H1 (cell line): ENCODE measurements around the gene RAPH1. TPM values are rescaled to one million over a fixed set of nuclear protein-coding genes. Genes with fewer than 3 reads are reported as not detected.

Source experiments
- CTCF ChIA-PET: fragments of 300-600 bp; sonication (Branson Sonifier 250); formaldehyde crosslinking; loops from one replicate; lab custom pipeline; 2021; ENCODE audit not compliant: partially characterized antibody; lab: Charles Lee
- POLR2A ChIA-PET: fragments of 300-600 bp; sonication (Branson Sonifier 250); formaldehyde crosslinking; loops from one replicate; lab custom pipeline; 2021; ENCODE audit warnings: inconsistent platforms; ENCODE audit not compliant: partially characterized antibody; lab: Charles Lee
- DNase-seq, 2 experiments: peaks; one replicate each; pipeline versions ENCODE4 v3.0.0 to v3.0.0-alpha.2; 2010 to 2022; ENCODE audit warnings: low spot score in 2 of 2, low read depth in 1 of 2, mixed read lengths in 1 of 2
- FAIRE-seq: peaks from 2 replicates; lab custom pipeline; 2011; peaks lifted over from hg19 to GRCh38; lab: Jason Lieb, UNC
- H2AFZ ChIP-seq: 2 replicates; pipeline ENCODE4 v1.8.1; 2012; ENCODE audit warnings: low read length, inconsistent platforms
- H2AK5ac ChIP-seq: 2 replicates; pipeline ENCODE4 v1.6.1; 2013; ENCODE audit warnings: low read depth, low read length
- H2BK120ac ChIP-seq: replicated peaks from 2 replicates; pipeline ENCODE3; 2013; ENCODE audit warnings: low read depth, low read length, inconsistent platforms
- H2BK12ac ChIP-seq: 2 replicates; pipeline ENCODE4 v1.6.1; 2013; ENCODE audit warnings: low read depth, low read length
- H2BK15ac ChIP-seq: 2 replicates; pipeline ENCODE4 v1.6.1; 2013; ENCODE audit warnings: low read length
- H2BK20ac ChIP-seq: 2 replicates; pipeline ENCODE4 v1.6.1; 2013; ENCODE audit warnings: low read length
- H2BK5ac ChIP-seq: 2 replicates; pipeline ENCODE4 v1.6.1; 2013; ENCODE audit warnings: low read depth, low read length
- H3K14ac ChIP-seq: 2 replicates; pipeline ENCODE4 v1.6.1; 2013; ENCODE audit warnings: inconsistent platforms; ENCODE audit not compliant: insufficient read length
- H3K18ac ChIP-seq: 2 replicates; pipeline ENCODE4 v1.6.1; 2013; ENCODE audit warnings: low read length; ENCODE audit errors: extremely low read depth
- H3K23ac ChIP-seq: 2 replicates; pipeline ENCODE4 v1.6.1; 2013; ENCODE audit warnings: inconsistent platforms; ENCODE audit not compliant: insufficient read length
- H3K23me2 ChIP-seq: 2 replicates; pipeline ENCODE4 v1.6.1; 2013; ENCODE audit warnings: low read depth, low read length
- H3K27ac ChIP-seq: 2 replicates; pipeline ENCODE4 v1.6.1; 2011; ENCODE audit warnings: low read depth, low read length, inconsistent platforms
- H3K27me3 ChIP-seq, 4 experiments: replicated peaks in 1 of 4; 1 replicate in 1 of 4; 2 replicates in 3 of 4; pipeline versions ENCODE4 v1.6.1 to v1.8.1; 2011 to 2013; ENCODE audit warnings: low read length in 3 of 4, mild to moderate bottlenecking in 3 of 4, inconsistent platforms in 2 of 4, mixed read lengths in 2 of 4, moderate library complexity in 1 of 4; ENCODE audit not compliant: control insufficient read depth in 3 of 4, insufficient read depth in 3 of 4; ENCODE audit errors: extremely low read depth in 1 of 4
- H3K36me3 ChIP-seq, 4 experiments: 2 replicates each; pipeline versions ENCODE4 v1.6.1 to v1.8.1; 2011 to 2013; ENCODE audit warnings: mild to moderate bottlenecking in 4 of 4, low read length in 3 of 4, moderate library complexity in 2 of 4, control low read depth in 1 of 4, inconsistent platforms in 1 of 4; ENCODE audit not compliant: insufficient read depth in 4 of 4, control insufficient read depth in 2 of 4
- H3K4ac ChIP-seq: replicated peaks from 2 replicates; pipeline ENCODE3; 2013; ENCODE audit warnings: low read length, low read depth, mixed read lengths, inconsistent platforms; ENCODE audit not compliant: insufficient read length
- H3K4me1 ChIP-seq, 4 experiments: replicated peaks in 1 of 4; 1 replicate in 1 of 4; 2 replicates in 3 of 4; pipeline versions ENCODE4 v1.6.1 to v1.8.1; 2011 to 2013; ENCODE audit warnings: low read length in 3 of 4, inconsistent platforms in 2 of 4, mixed read lengths in 1 of 4; ENCODE audit not compliant: insufficient read depth in 4 of 4, control insufficient read depth in 3 of 4
- H3K4me2 ChIP-seq, 2 experiments: 2 replicates each; pipeline versions ENCODE4 v1.6.1 to v1.8.1; 2011 to 2013; ENCODE audit warnings: low read depth in 2 of 2, low read length in 2 of 2, control low read depth in 1 of 2, inconsistent platforms in 1 of 2, mild to moderate bottlenecking in 1 of 2; ENCODE audit not compliant: insufficient read depth in 1 of 2
- H3K4me3 ChIP-seq, 4 experiments: fragments of 200-600, 300-600 bp in 1 of 4; sonication (generic), shearing (Covaris generic), sonication (Bioruptor Twin) in 1 of 4; 2 replicates each; pipeline versions ENCODE4 v1.5.1 to v1.8.1; 2011 to 2016; ENCODE audit warnings: low read length in 4 of 4, low read depth in 3 of 4, control low read depth in 2 of 4, inconsistent platforms in 2 of 4, mild to moderate bottlenecking in 2 of 4, mixed read lengths in 1 of 4, moderate library complexity in 1 of 4; ENCODE audit not compliant: insufficient read depth in 2 of 4; ENCODE audit errors: extremely low read depth in 1 of 4
- H3K56ac ChIP-seq: replicated peaks from 2 replicates; pipeline ENCODE3; 2013; ENCODE audit warnings: low read depth, mild to moderate bottlenecking, mixed read lengths, low read length, inconsistent platforms; ENCODE audit not compliant: insufficient read length
- H3K79me1 ChIP-seq: 2 replicates; pipeline ENCODE4 v1.6.1; 2013; ENCODE audit warnings: low read depth, low read length, control low read depth
- H3K79me2 ChIP-seq, 2 experiments: 2 replicates each; pipeline versions ENCODE4 v1.6.1 to v1.8.1; 2012 to 2013; ENCODE audit warnings: low read length in 2 of 2, mild to moderate bottlenecking in 2 of 2, inconsistent platforms in 1 of 2; ENCODE audit not compliant: insufficient read depth in 2 of 2, control insufficient read depth in 1 of 2
- H3K9ac ChIP-seq, 4 experiments: replicated peaks in 1 of 4; 1 replicate in 1 of 4; 2 replicates in 3 of 4; pipeline versions ENCODE4 v1.6.1 to v1.8.1; 2011 to 2013; ENCODE audit warnings: low read depth in 3 of 4, low read length in 3 of 4, control low read depth in 2 of 4, mild to moderate bottlenecking in 2 of 4, moderate library complexity in 2 of 4, inconsistent platforms in 1 of 4; ENCODE audit errors: extremely low read depth in 1 of 4
- H3K9me3 ChIP-seq, 2 experiments: 2 replicates each; pipeline versions ENCODE4 v1.6.1 to v1.8.1; 2012 to 2013; ENCODE audit warnings: mild to moderate bottlenecking in 2 of 2, moderate library complexity in 2 of 2, control low read depth in 1 of 2, inconsistent platforms in 1 of 2, low read depth in 1 of 2, low read length in 1 of 2, mixed read lengths in 1 of 2; ENCODE audit not compliant: insufficient read depth in 2 of 2
- H4K20me1 ChIP-seq, 2 experiments: replicated peaks in 1 of 2; 2 replicates each; pipeline versions ENCODE3 to v1.8.1; 2011 to 2013; ENCODE audit warnings: inconsistent platforms in 2 of 2, low read length in 2 of 2, mild to moderate bottlenecking in 1 of 2; ENCODE audit not compliant: insufficient read depth in 2 of 2, control insufficient read depth in 1 of 2
- H4K5ac ChIP-seq: 2 replicates; pipeline ENCODE4 v1.6.1; 2013; ENCODE audit warnings: low read length, low read depth, mixed read lengths, inconsistent platforms; ENCODE audit not compliant: insufficient read length
- H4K8ac ChIP-seq: 2 replicates; pipeline ENCODE4 v1.8.0; 2013; ENCODE audit warnings: mild to moderate bottlenecking, moderate library complexity, low read length, inconsistent platforms; ENCODE audit not compliant: insufficient read depth; ENCODE audit errors: extremely low read depth
- H4K91ac ChIP-seq: replicated peaks from 2 replicates; pipeline ENCODE3; 2013; ENCODE audit warnings: low read length, mixed read lengths, inconsistent platforms; ENCODE audit not compliant: insufficient read length
- CEBPB ChIP-seq: IDR thresholded peaks from 2 replicates; pipeline ENCODE4 v1.6.1; 2012; ENCODE audit warnings: low read depth, low read length
- POLR2AphosphoS5 ChIP-seq: IDR thresholded peaks from 2 replicates; pipeline ENCODE4 v1.6.1; 2011; ENCODE audit warnings: low read depth, low read length
- RXRA ChIP-seq: IDR thresholded peaks from 2 replicates; pipeline ENCODE4 v1.6.1; 2011; ENCODE audit warnings: low read depth, mild to moderate bottlenecking, low read length, moderate library complexity; ENCODE audit not compliant: insufficient read depth
- SAP30 ChIP-seq: fragments of 300-600 bp; sonication (generic); IDR thresholded peaks from 2 replicates; pipeline ENCODE4 v1.7.1; 2012; ENCODE audit warnings: low read length, moderate library complexity, mild to moderate bottlenecking, inconsistent platforms; ENCODE audit not compliant: insufficient read depth, insufficient replicate concordance
- SRF ChIP-seq: IDR thresholded peaks from 2 replicates; pipeline ENCODE4 v1.6.1; 2011; ENCODE audit warnings: mild to moderate bottlenecking, low read depth, low read length, moderate library complexity
- TAF1 ChIP-seq: IDR thresholded peaks from 2 replicates; pipeline ENCODE4 v1.6.1; 2011; ENCODE audit warnings: mild to moderate bottlenecking, low read depth, low read length
- TCF12 ChIP-seq: IDR thresholded peaks from 2 replicates; pipeline ENCODE4 v1.6.1; 2011; ENCODE audit warnings: low read depth, mild to moderate bottlenecking, low read length
- YY1 ChIP-seq: IDR thresholded peaks from 2 replicates; pipeline ENCODE4 v1.6.1; 2011; ENCODE audit warnings: low read depth, mild to moderate bottlenecking, low read length
- WGBS, 2 experiments: shearing (Covaris generic) in 1 of 2; methylation state at CpG; one replicate each; pipeline versions ENCODE4 v1.1.6 to v1.1.7; 2013 to 2015; ENCODE audit warnings: low lambda C conversion rate in 2 of 2, mixed read lengths in 2 of 2, inconsistent platforms in 1 of 2, low coverage in 1 of 2, missing lambda C conversion rate in 1 of 2; ENCODE audit not compliant: insufficient replicate concordance in 2 of 2, insufficient coverage in 1 of 2, insufficient read length in 1 of 2; ENCODE audit errors: extremely low coverage in 1 of 2, missing lambda C conversion rate in 1 of 2; 5-methylcytosine and 5-hydroxymethylcytosine counted together
- polyA plus RNA-seq, 7 experiments: library from polyadenylated mRNA; depleted of rRNA in 3 of 7; stranded (reverse) in 5 of 7; unstranded in 2 of 7; fragments of >200 nt in 5 of 7; fragments of 200-250 nt in 2 of 7; gene quantifications; 1 replicate in 5 of 7; 2 replicates in 1 of 7; 4 replicates in 1 of 7; pipeline versions ENCODE4 v1.2.1 to v1.2.3, GENCODE V29; 2011 to 2013; ENCODE audit warnings: missing spikeins in 2 of 7, mixed read lengths in 2 of 7
- total RNA-seq: library from RNA; stranded (reverse); fragmentation: NEBNext Ultra II Directional; extraction: Animal tissue kit (Norgen Biotek cat#: 25700); gene quantifications from 2 replicates; pipeline ENCODE4 v1.2.1, GENCODE V29; 2021
- TF ChIP-seq, protein P1 (sequence below): IDR thresholded peaks from 2 replicates; pipeline ENCODE4 v1.6.1; 2012; ENCODE audit warnings: inconsistent platforms
- TF ChIP-seq, protein P2 (sequence below), 3 experiments: IDR thresholded peaks; 1 replicate in 2 of 3; 2 replicates in 1 of 3; pipeline versions ENCODE4 v1.5.1 to v1.6.1; 2011; ENCODE audit warnings: low read length in 3 of 3, mild to moderate bottlenecking in 3 of 3, inconsistent platforms in 2 of 3, low read depth in 1 of 3, moderate library complexity in 1 of 3; ENCODE audit not compliant: insufficient read depth in 1 of 3; ENCODE audit errors: control extremely low read depth in 1 of 3

The RAPH1 gene
- total and polyA plus RNA-seq, 2 of the 8 experiments (the other 6 are each of a cell fraction or from before 2014, with no cell fraction given): 3.8 to 27.4 TPM

DNA sequence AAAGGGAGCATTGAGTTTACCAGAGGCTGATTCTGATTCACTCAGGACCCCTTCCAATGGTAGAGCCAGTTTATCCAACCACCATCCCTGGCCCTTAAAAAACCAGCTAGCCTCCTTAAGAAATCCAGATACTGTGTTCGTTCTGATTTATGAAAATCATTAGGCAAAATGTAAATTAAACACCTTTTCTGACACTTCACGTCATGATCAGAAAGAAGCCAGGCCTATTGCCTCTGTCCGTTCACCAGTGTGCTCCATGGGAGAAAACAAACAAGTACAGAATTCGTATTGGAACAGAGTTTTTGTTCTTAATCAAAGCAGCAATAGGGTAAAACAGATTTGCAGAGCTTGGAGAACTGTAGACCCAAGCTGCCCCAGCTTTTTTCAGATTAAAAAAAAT lies 31.1 kb upstream of the RAPH1 start:
- Histone ChIP-seq H3K9ac (no peak overlapping the region), H2AK5ac (no peak overlapping the region), H3K79me2 (no peaks in the 10 kb centered on the region), H3K14ac (no peak overlapping the region), H3K23ac (no peak overlapping the region), H2BK20ac (no peak overlapping the region), H2BK15ac (no peak overlapping the region), H4K20me1 (no peaks in the 10 kb centered on the region), H3K56ac (no peak overlapping the region), H3K36me3 (no peaks in the 10 kb centered on the region), H4K5ac (no peak overlapping the region), H2BK120ac (no peak overlapping the region), H3K27ac (no peak overlapping the region), H4K91ac (no peak overlapping the region), H2AFZ (no peak overlapping the region), H3K4ac (no peak overlapping the region), H2BK5ac (no peak overlapping the region), H3K9me3 (no peaks in the 10 kb centered on the region), H3K4me3 (no peak overlapping the region), H3K18ac (no peak overlapping the region), H3K79me1 (no peaks in the 10 kb centered on the region), H3K4me2 (no peak overlapping the region), H3K4me1 (no peaks in the 10 kb centered on the region), H2BK12ac (no peak overlapping the region), H3K23me2 (no peaks in the 10 kb centered on the region), H4K8ac (no peak overlapping the region), H3K27me3 (no peaks in the 10 kb centered on the region)
- FAIRE-seq (no peak), DNase-seq (no peak)
- CTCF ChIA-PET: no interaction called here
- POLR2A ChIA-PET: no interaction called here
- 84% methylated on average over 4 of the region's 4 CpGs; no CpG with 5 or more reads in 1 of the 2 experiments for WGBS, 2 experiments
- TF ChIP-seq POLR2AphosphoS5 (no peak), SAP30 (no peak), CEBPB (no peak), TCF12 (no peak), TAF1 (no peak), YY1 (no peak), SRF (no peak), RXRA (no peak)
- TF ChIP-seq, protein P1, sequence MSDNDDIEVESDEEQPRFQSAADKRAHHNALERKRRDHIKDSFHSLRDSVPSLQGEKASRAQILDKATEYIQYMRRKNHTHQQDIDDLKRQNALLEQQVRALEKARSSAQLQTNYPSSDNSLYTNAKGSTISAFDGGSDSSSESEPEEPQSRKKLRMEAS: no peak
- TF ChIP-seq, protein P2, sequence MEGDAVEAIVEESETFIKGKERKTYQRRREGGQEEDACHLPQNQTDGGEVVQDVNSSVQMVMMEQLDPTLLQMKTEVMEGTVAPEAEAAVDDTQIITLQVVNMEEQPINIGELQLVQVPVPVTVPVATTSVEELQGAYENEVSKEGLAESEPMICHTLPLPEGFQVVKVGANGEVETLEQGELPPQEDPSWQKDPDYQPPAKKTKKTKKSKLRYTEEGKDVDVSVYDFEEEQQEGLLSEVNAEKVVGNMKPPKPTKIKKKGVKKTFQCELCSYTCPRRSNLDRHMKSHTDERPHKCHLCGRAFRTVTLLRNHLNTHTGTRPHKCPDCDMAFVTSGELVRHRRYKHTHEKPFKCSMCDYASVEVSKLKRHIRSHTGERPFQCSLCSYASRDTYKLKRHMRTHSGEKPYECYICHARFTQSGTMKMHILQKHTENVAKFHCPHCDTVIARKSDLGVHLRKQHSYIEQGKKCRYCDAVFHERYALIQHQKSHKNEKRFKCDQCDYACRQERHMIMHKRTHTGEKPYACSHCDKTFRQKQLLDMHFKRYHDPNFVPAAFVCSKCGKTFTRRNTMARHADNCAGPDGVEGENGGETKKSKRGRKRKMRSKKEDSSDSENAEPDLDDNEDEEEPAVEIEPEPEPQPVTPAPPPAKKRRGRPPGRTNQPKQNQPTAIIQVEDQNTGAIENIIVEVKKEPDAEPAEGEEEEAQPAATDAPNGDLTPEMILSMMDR (IDR thresholded peaks at IDR 0.05; ENCODE audit: control extremely low read depth in 1 of 3, insufficient read depth in 1 of 3, low read depth in 1 of 3, low read length in 3 of 3): no peak
